Loucy (cell line): ENCODE measurements around the gene SSBP4.

Source experiments
- H2AFZ ChIP-seq: fragments of 200-600 bp; sonication (generic); 2 replicates; pipeline ENCODE4 v1.6.0; 2016; ENCODE audit warnings: antibody characterized with exemption, mild to moderate bottlenecking, low read length, moderate library complexity
- H3F3A ChIP-seq: fragments of 200-600 bp; 2 replicates; pipeline ENCODE4 v1.6.0; 2016; ENCODE audit warnings: antibody characterized with exemption, low read depth, mild to moderate bottlenecking
- H3K27me3 ChIP-seq: fragments of 200-600 bp; sonication (generic); 2 replicates; pipeline ENCODE4 v1.6.1; 2014; ENCODE audit warnings: low read length, mild to moderate bottlenecking; ENCODE audit not compliant: insufficient read depth, poor library complexity, severe bottlenecking
- H3K36me3 ChIP-seq: fragments of 200-600 bp; sonication (generic); 2 replicates; pipeline ENCODE4 v1.6.1; 2016; ENCODE audit warnings: low read length; ENCODE audit not compliant: insufficient read depth
- H3K4me1 ChIP-seq: fragments of 200-600 bp; sonication (generic); 2 replicates; pipeline ENCODE4 v1.5.1; 2014; ENCODE audit warnings: low read length, mild to moderate bottlenecking; ENCODE audit not compliant: insufficient read depth, poor library complexity, severe bottlenecking
- H3K4me2 ChIP-seq: fragments of 200-600 bp; sonication (generic); 2 replicates; pipeline ENCODE4 v1.6.0; 2014; ENCODE audit warnings: antibody characterized with exemption, low read length, low read depth, mild to moderate bottlenecking; ENCODE audit not compliant: poor library complexity, severe bottlenecking
- H3K4me3 ChIP-seq: fragments of 200-600 bp; sonication (generic); 2 replicates; pipeline ENCODE4 v1.5.1; 2014; ENCODE audit warnings: low read length, mild to moderate bottlenecking, mixed read lengths; ENCODE audit not compliant: poor library complexity, severe bottlenecking
- H3K79me2 ChIP-seq: fragments of 200-600 bp; sonication (generic); 2 replicates; pipeline ENCODE4 v1.6.1; 2014; ENCODE audit warnings: low read length; ENCODE audit not compliant: insufficient read depth
- H3K9ac ChIP-seq: fragments of 200-600 bp; sonication (generic); 2 replicates; pipeline ENCODE4 v1.6.0; 2014; ENCODE audit warnings: mild to moderate bottlenecking, low read depth, low read length, moderate library complexity; ENCODE audit not compliant: poor library complexity, severe bottlenecking
- H3K9me2 ChIP-seq: fragments of 200-600 bp; sonication (generic); replicated peaks from 2 replicates; pipeline ENCODE4 v1.6.1; 2016; ENCODE audit warnings: low read depth, low read length, mixed read lengths
- H3K9me3 ChIP-seq: fragments of 200-600 bp; sonication (generic); 2 replicates; pipeline ENCODE4 v1.6.1; 2014; ENCODE audit warnings: mild to moderate bottlenecking, antibody characterized with exemption, low read length, low read depth; ENCODE audit not compliant: insufficient read depth
- H4K20me1 ChIP-seq: fragments of 200-600 bp; sonication (generic); 2 replicates; pipeline ENCODE4 v1.6.0; 2014; ENCODE audit warnings: antibody characterized with exemption, low read length, mild to moderate bottlenecking; ENCODE audit not compliant: insufficient read depth, poor library complexity, severe bottlenecking
- EZH2phosphoT487 ChIP-seq: fragments of 200-600 bp; IDR thresholded peaks from 2 replicates; pipeline ENCODE4 v1.6.1; 2018; ENCODE audit warnings: antibody characterized with exemption, mild to moderate bottlenecking, moderate library complexity, borderline replicate concordance
- TF ChIP-seq, protein P1 (sequence below): fragments of 200-600 bp; sonication (generic); conservative IDR thresholded peaks from 2 replicates; pipeline ENCODE4 v1.5.1; 2014; ENCODE audit warnings: mild to moderate bottlenecking, antibody characterized with exemption, low read length

SSBP4 gene

DNA sequence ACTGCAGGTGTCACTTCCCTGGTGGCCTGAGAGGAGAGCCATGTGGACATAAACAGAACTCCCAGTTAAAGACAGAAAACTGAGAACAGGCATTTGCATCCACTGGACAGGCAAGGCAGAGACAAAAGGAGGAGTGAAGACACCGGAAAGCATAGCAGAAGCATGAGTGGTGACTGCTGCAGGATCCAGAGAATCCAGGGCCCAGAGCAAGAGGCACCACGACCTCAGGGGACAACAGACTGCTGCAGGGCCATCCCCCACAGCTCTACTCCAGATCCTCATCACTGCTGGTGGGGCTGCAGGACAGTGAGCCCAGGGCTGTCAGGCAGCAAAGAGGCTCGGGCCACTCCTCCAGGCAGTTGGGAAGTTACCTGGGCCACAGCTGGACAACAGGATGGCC, 33.2 kb downstream of the SSBP4 start:
- no peaks in the 10 kb centered on the region for H3K79me2 ChIP-seq
- no peaks in the 10 kb centered on the region for H3K27me3 ChIP-seq
- H2AFZ ChIP-seq: no peak overlapping the region
- H4K20me1 ChIP-seq: no peaks in the 10 kb centered on the region
- H3K4me2 ChIP-seq: no peak overlapping the region
- no peaks in the 10 kb centered on the region for H3F3A ChIP-seq
- no peaks in the 10 kb centered on the region for H3K9me2 ChIP-seq
- H3K9me3 ChIP-seq: no peaks in the 10 kb centered on the region
- H3K4me3 ChIP-seq: no peak overlapping the region
- TF ChIP-seq, protein P1, sequence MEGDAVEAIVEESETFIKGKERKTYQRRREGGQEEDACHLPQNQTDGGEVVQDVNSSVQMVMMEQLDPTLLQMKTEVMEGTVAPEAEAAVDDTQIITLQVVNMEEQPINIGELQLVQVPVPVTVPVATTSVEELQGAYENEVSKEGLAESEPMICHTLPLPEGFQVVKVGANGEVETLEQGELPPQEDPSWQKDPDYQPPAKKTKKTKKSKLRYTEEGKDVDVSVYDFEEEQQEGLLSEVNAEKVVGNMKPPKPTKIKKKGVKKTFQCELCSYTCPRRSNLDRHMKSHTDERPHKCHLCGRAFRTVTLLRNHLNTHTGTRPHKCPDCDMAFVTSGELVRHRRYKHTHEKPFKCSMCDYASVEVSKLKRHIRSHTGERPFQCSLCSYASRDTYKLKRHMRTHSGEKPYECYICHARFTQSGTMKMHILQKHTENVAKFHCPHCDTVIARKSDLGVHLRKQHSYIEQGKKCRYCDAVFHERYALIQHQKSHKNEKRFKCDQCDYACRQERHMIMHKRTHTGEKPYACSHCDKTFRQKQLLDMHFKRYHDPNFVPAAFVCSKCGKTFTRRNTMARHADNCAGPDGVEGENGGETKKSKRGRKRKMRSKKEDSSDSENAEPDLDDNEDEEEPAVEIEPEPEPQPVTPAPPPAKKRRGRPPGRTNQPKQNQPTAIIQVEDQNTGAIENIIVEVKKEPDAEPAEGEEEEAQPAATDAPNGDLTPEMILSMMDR: no peak
- TF ChIP-seq EZH2phosphoT487: no peak
- no peaks in the 10 kb centered on the region for H3K4me1 ChIP-seq
- H3K36me3 ChIP-seq: peaks cover 41% of the 10 kb centered on the region; the same call in 1 of the 2 replicates
- H3K9ac ChIP-seq: no peak overlapping the region

DNA sequence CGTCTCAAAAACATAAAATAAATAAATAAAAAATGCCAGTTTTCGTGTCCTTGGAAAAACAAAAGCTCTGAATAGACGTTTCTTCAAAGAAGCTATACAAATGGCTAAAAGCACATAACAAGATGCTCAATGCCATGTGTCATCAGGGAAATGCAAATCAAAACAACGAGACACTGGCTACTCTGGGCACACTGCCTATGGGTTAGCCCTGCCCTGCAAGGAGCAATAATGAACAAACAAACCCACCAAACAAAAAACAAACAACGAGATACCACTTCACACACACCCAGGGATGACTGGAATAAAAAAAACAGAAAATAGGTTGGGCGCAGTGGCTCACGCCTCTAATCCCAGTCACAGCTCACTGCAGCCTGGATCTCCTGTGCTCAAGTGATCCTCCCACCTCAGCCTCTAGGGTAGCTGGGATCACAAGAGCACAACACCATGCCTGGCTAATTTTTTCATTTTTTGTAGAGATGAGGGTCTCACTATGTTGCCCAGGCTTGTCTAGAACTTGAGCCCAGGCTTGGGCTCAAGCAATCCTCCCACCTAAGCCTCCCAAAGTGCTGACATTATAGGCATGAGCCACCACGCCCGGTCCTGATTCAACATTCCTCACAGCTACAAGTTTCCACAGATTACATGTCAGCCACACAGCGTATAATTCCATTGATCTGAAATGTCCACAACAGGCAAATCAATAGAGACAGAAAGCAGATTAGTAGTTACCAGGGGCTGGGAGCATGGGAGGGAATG, 34.2 kb downstream of the SSBP4 start:
- Histone ChIP-seq H3K4me2 (no peak overlapping the region), H3K79me2 (no peaks in the 10 kb centered on the region)
- TF ChIP-seq, protein P1: no peak
- no peak for TF ChIP-seq EZH2phosphoT487

DNA sequence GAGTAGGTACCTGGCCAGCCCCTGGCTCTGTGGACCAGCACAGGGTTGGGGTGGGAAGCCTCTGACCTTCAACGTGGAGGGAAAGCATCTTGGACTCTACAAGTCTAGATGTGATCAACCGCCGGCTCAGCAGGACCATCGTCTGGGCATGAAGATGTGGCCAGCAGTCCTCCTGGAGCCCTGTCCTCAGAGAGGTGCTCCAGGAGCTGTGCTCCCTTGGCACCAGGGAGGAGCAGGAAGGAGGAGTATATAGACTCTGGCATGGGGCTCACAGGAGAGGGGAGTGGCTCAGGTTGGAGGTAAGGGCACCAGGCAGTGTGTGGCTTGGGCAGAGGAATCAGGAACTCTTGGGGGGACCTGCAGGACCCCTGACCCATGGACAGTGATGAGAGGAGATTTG, 37.1 kb downstream of the SSBP4 start:
- TF ChIP-seq, protein P1: no peak
- TF ChIP-seq EZH2phosphoT487: no peak
- Histone ChIP-seq H3K9ac (no peak overlapping the region), H3K36me3 (peaks cover 50% of the 10 kb centered on the region; the same call in 1 of the 2 replicates), H3K4me2 (no peak overlapping the region), H2AFZ (no peak overlapping the region), H3K79me2 (no peaks in the 10 kb centered on the region), H3K9me3 (no peaks in the 10 kb centered on the region), H3K27me3 (no peaks in the 10 kb centered on the region), H3K4me3 (no peak overlapping the region), H4K20me1 (no peaks in the 10 kb centered on the region), H3K9me2 (no peaks in the 10 kb centered on the region), H3K4me1 (no peaks in the 10 kb centered on the region), H3F3A (no peaks in the 10 kb centered on the region)

More for the DNA sequence above, 34.2 kb downstream of the SSBP4 start:
- no peaks in the 10 kb centered on the region for H3F3A ChIP-seq
- H3K4me3 ChIP-seq: no peak overlapping the region
- no peaks in the 10 kb centered on the region for H4K20me1 ChIP-seq
- peaks cover 47% of the 10 kb centered on the region; the same call in 1 of the 2 replicates for H3K36me3 ChIP-seq
- H3K4me1 ChIP-seq: no peaks in the 10 kb centered on the region
- H3K9ac ChIP-seq: no peak overlapping the region
- no peaks in the 10 kb centered on the region for H3K27me3 ChIP-seq
- H3K9me2 ChIP-seq: no peaks in the 10 kb centered on the region
- no peaks in the 10 kb centered on the region for H3K9me3 ChIP-seq
- H2AFZ ChIP-seq: no peak overlapping the region
